Measurements from ENCODE around the gene B3GNT9. TPM values are rescaled to one million over a fixed set of nuclear protein-coding genes. Genes with fewer than 3 reads are reported as not detected.

B3GNT9 gene
- total and polyA plus RNA-seq, 2 of the 8 experiments (the other 6 are each of a cell fraction or from before 2014, with no cell fraction given), result 3.5 to 9.0 TPM

- H3K23me2 ChIP-seq (ENCODE audit: low read depth, low read length), result peaks cover 21% of the 10 kb centered on the region
- no peak overlapping the region for H2AK5ac ChIP-seq (ENCODE audit: low read depth, low read length)
- no peak overlapping the region for H4K91ac ChIP-seq (replicated peaks; ENCODE audit: insufficient read length, low read length)
- CTCF ChIA-PET (ENCODE audit: partially characterized antibody), result interaction anchor here (1.0 to 9.3 kb wide), 9 partner anchors 9 to 230 kb away, joined by 3 to 151 read pairs (median 5); partner anchors contain the start of genes CES3, ELMO3, FBXL8 and HSF4
- H3K4me2 ChIP-seq (ENCODE audit: insufficient read depth in 1 of 2, low read depth in 2 of 2, low read length in 2 of 2), result peak overlapping the region in 1 of 2 experiments; percentile 67; a peak in 1 of 4 replicates
- H3K18ac ChIP-seq (ENCODE audit: extremely low read depth, low read length), result no peak overlapping the region
- DNase-seq (ENCODE audit: low read depth in 1 of 2, low spot score in 2 of 2) (no peak), FAIRE-seq (no peak)
- no peak overlapping the region for H3K56ac ChIP-seq (replicated peaks; ENCODE audit: insufficient read length, low read depth, low read length)
- no peak overlapping the region for H3K14ac ChIP-seq (ENCODE audit: insufficient read length)
- H3K27me3 ChIP-seq (replicated peaks in 1 of 4; ENCODE audit: control insufficient read depth in 3 of 4, extremely low read depth in 1 of 4, insufficient read depth in 3 of 4, low read length in 3 of 4), result peaks cover 8 to 43% (median 28%) of the 10 kb centered on the region in 4 experiments
- H3K27ac ChIP-seq (ENCODE audit: low read depth, low read length), result no peak overlapping the region
- H4K8ac ChIP-seq (ENCODE audit: extremely low read depth, insufficient read depth, low read length), result no peak overlapping the region
- no peak overlapping the region for H2BK5ac ChIP-seq (ENCODE audit: low read depth, low read length)
- TF ChIP-seq MAX (IDR thresholded peaks at IDR 0.05) (no peak), SP2 (IDR thresholded peaks at IDR 0.05; ENCODE audit: low read length) (no peak), USF2 (IDR thresholded peaks at IDR 0.05; ENCODE audit: low read length) (no peak)
- no peaks in the 10 kb centered on the region; a peak in 1 of 8 replicates for H3K36me3 ChIP-seq (ENCODE audit: control insufficient read depth in 2 of 4, insufficient read depth in 4 of 4, low read length in 3 of 4)
- no peak overlapping the region for H2BK20ac ChIP-seq (ENCODE audit: low read length)
- H3K79me2 ChIP-seq (ENCODE audit: control insufficient read depth in 1 of 2, insufficient read depth in 2 of 2, low read length in 2 of 2), result peaks cover 0 to 5% of the 10 kb centered on the region in 2 experiments; a peak in 1 of 4 replicates
- POLR2A ChIA-PET (ENCODE audit: partially characterized antibody), result interaction anchor here (1.3 to 4.0 kb wide), 3 partner anchors 8 to 31 kb away, joined by 4 to 19 read pairs (median 14); partner anchors contain the start of genes B3GNT9 and HSF4
- peaks cover 5 to 29% of the 10 kb centered on the region in 2 experiments for H4K20me1 ChIP-seq (replicated peaks in 1 of 2; ENCODE audit: control insufficient read depth in 1 of 2, insufficient read depth in 2 of 2, low read length in 2 of 2)
- WGBS, 2 experiments (ENCODE audit: extremely low coverage in 1 of 2, insufficient coverage in 1 of 2, insufficient read length in 1 of 2, insufficient replicate concordance in 2 of 2, low coverage in 1 of 2, low lambda C conversion rate in 2 of 2, missing lambda C conversion rate in 1 of 2), result 100% methylated on average over 2 of the region's 2 CpGs; no CpG with 5 or more reads in 1 of the 2 experiments
- H3K79me1 ChIP-seq (ENCODE audit: low read depth, low read length), result no peaks in the 10 kb centered on the region
- H3K23ac ChIP-seq (ENCODE audit: insufficient read length), result no peak overlapping the region
- H3K9ac ChIP-seq (replicated peaks in 1 of 4; ENCODE audit: extremely low read depth in 1 of 4, low read depth in 3 of 4, low read length in 3 of 4), result no peak overlapping the region
- no peak overlapping the region for H2BK120ac ChIP-seq (replicated peaks; ENCODE audit: low read depth, low read length)
- H2BK15ac ChIP-seq (ENCODE audit: low read length), result no peak overlapping the region
- H2AFZ ChIP-seq (ENCODE audit: low read length), result no peak overlapping the region
- H2BK12ac ChIP-seq (ENCODE audit: low read depth, low read length), result no peak overlapping the region
- peaks cover 0 to 25% (median 20%) of the 10 kb centered on the region in 4 experiments; a peak in 5 of 7 replicates for H3K4me1 ChIP-seq (replicated peaks in 1 of 4; ENCODE audit: control insufficient read depth in 3 of 4, insufficient read depth in 4 of 4, low read length in 3 of 4)
- H3K9me3 ChIP-seq (ENCODE audit: insufficient read depth in 2 of 2, low read depth in 1 of 2, low read length in 1 of 2), result no peaks in the 10 kb centered on the region
- H3K4ac ChIP-seq (replicated peaks; ENCODE audit: insufficient read length, low read depth, low read length), result no peak overlapping the region
- H4K5ac ChIP-seq (ENCODE audit: insufficient read length, low read depth, low read length), result no peak overlapping the region
- no peak overlapping the region for H3K4me3 ChIP-seq (ENCODE audit: extremely low read depth in 1 of 4, insufficient read depth in 2 of 4, low read depth in 3 of 4, low read length in 4 of 4)
Observed at GRCh38 chr16:67182288-67182687, 31.5 kb upstream of the B3GNT9 start.
